ENCODE measurements around the gene FIBP.

DNA sequence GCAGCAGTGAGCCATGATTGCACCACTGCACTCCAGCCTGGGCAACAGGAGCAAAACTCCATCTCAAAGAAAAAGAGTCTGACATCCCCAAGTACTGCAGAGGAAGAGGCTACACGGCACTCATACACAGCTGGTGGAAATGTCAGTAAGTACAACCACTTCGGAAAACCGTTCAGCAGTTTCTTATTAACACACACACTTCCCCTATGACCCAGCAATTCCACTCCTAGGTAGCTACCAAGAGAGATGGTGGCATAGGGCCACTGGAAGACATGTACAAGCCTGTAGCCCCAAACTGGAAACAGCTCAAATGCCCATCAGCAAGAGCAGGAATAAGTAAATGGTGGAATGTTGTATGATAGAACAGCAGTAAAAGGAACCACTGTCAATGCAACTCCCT lies 34.3 kb upstream of the FIBP start:
- no peak for TF ChIP-seq POLR2A (IDR thresholded peaks at IDR 0.05; ENCODE audit: low read depth, low read length)
- TF ChIP-seq BHLHE40 (IDR thresholded peaks at IDR 0.05; ENCODE audit: low read depth, low read length): no peak
- no peak for TF ChIP-seq CTCF (conservative IDR thresholded peaks at IDR 0.05; ENCODE audit: low read depth, low read length)
- no peak for TF ChIP-seq ELK1 (IDR thresholded peaks at IDR 0.05; ENCODE audit: borderline replicate concordance, low read depth, low read length)
- TF ChIP-seq MXI1 (IDR thresholded peaks at IDR 0.05; ENCODE audit: borderline replicate concordance, low read depth, low read length): no peak
- no peak for TF ChIP-seq RAD21 (IDR thresholded peaks at IDR 0.05; ENCODE audit: low read length)
- TF ChIP-seq CEBPB (IDR thresholded peaks at IDR 0.05; ENCODE audit: low read depth, low read length): no peak
- TF ChIP-seq, protein P1, sequence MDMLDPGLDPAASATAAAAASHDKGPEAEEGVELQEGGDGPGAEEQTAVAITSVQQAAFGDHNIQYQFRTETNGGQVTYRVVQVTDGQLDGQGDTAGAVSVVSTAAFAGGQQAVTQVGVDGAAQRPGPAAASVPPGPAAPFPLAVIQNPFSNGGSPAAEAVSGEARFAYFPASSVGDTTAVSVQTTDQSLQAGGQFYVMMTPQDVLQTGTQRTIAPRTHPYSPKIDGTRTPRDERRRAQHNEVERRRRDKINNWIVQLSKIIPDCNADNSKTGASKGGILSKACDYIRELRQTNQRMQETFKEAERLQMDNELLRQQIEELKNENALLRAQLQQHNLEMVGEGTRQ (IDR thresholded peaks at IDR 0.05; ENCODE audit: low read depth, low read length): no peak
- no peak for TF ChIP-seq RFX5 (IDR thresholded peaks at IDR 0.05; ENCODE audit: low read depth, low read length)
- no peak for TF ChIP-seq FOS (IDR thresholded peaks at IDR 0.05; ENCODE audit: low read depth, low read length)
- no peak for TF ChIP-seq RCOR1 (IDR thresholded peaks at IDR 0.05; ENCODE audit: insufficient replicate concordance, low read length)
- TF ChIP-seq SMC3 (IDR thresholded peaks at IDR 0.05; ENCODE audit: low read depth, low read length): no peak
- TF ChIP-seq MAFK (IDR thresholded peaks at IDR 0.05; ENCODE audit: low read depth, low read length): no peak
